ENCODE measurements around the gene CEACAM20. TPM values are rescaled to one million over a fixed set of nuclear protein-coding genes. Genes with fewer than 3 reads are reported as not detected.

CEACAM20 gene
- total and polyA plus RNA-seq, 10 of the 15 experiments (the other 5 are each of a cell fraction or from before 2014, with no cell fraction given), result not detected

- no peak for TF ChIP-seq ATF3 (IDR thresholded peaks at IDR 0.05; ENCODE audit: borderline replicate concordance, extremely low read depth, low read depth, low read length)
- TF ChIP-seq ZBTB4 (CRISPR knock-in tag; IDR thresholded peaks at IDR 0.05), result no peak
- no peak for TF ChIP-seq PKNOX1 (IDR thresholded peaks at IDR 0.05)
- no peak for TF ChIP-seq REST (IDR thresholded peaks at IDR 0.05; ENCODE audit: low read depth, low read length)
- TF ChIP-seq HDAC2 (IDR thresholded peaks at IDR 0.05), result no peak
- no peak for TF ChIP-seq ELK1 (IDR thresholded peaks at IDR 0.05; ENCODE audit: low read depth, low read length)
Measured at GRCh38 chr19:44496711-44497110, 32.8 kb downstream of the CEACAM20 start (continued).

Measured in GM12878 (cell line).